DND-41 (cell line): Measurements from ENCODE around the gene MFAP2.

ENCODE experiments used
- EZH2 ChIP-seq: IDR thresholded peaks from 3 replicates; pipeline ENCODE4 v1.6.1; 2012; ENCODE audit warnings: borderline replicate concordance, low read depth, mild to moderate bottlenecking, moderate library complexity, low read length, inconsistent platforms; ENCODE audit not compliant: severe bottlenecking
- TF ChIP-seq, protein P1 (sequence below): IDR thresholded peaks from 2 replicates; pipeline ENCODE4 v1.5.1; 2012; ENCODE audit warnings: borderline replicate concordance, low read length, moderate library complexity, mild to moderate bottlenecking; ENCODE audit not compliant: poor library complexity, severe bottlenecking; ENCODE audit errors: extremely low read depth

DNA sequence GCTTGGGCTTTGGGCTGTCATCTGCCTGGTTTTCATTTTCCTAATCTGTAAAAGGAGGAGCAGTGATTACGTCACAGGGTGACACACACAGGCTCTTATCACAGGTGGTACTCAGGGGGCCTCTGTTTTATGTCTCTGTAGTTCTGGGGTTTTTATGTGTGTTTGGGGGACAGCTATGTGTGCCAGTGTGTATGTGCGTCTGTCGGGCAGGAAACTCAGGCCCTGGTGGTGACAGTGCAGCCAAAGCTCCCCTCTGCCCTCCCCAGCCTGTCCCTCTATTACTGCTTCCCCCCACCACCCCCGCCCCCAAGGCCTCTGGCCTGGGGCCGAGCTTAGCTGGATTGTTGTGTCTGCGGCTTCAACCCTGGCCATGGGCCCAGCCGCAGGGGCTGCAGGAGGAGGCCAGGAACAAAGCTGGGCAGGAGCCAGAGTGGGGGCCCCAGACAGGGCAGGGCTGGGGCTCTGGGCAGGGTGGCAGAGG lies 13.3 kb downstream of the MFAP2 start:
- TF ChIP-seq, protein P1, sequence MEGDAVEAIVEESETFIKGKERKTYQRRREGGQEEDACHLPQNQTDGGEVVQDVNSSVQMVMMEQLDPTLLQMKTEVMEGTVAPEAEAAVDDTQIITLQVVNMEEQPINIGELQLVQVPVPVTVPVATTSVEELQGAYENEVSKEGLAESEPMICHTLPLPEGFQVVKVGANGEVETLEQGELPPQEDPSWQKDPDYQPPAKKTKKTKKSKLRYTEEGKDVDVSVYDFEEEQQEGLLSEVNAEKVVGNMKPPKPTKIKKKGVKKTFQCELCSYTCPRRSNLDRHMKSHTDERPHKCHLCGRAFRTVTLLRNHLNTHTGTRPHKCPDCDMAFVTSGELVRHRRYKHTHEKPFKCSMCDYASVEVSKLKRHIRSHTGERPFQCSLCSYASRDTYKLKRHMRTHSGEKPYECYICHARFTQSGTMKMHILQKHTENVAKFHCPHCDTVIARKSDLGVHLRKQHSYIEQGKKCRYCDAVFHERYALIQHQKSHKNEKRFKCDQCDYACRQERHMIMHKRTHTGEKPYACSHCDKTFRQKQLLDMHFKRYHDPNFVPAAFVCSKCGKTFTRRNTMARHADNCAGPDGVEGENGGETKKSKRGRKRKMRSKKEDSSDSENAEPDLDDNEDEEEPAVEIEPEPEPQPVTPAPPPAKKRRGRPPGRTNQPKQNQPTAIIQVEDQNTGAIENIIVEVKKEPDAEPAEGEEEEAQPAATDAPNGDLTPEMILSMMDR, result no peak
- TF ChIP-seq EZH2, result no peak
